ENCODE measurements around the gene PARP8. TPM values are rescaled to one million over a fixed set of nuclear protein-coding genes. Genes with fewer than 3 reads are reported as not detected.

Gene PARP8
- total RNA-seq, 4 donors from 2014 or later: 6.5 to 25.2 (median 12.3) TPM

GRCh38 chr5:50853151-50853550 lies 186.7 kb downstream of the PARP8 start:
- H3K9me3 ChIP-seq: no peaks in the 10 kb centered on the region
- no peak overlapping the region for H3K4me3 ChIP-seq
- WGBS, 2 donors: 46% methylated on average over 4 of the region's 4 CpGs
- H3K36me3 ChIP-seq: no peaks in the 10 kb centered on the region
- TF ChIP-seq CTCF (IDR thresholded peaks at IDR 0.05): no peak
- no peaks in the 10 kb centered on the region for H3K4me1 ChIP-seq
- H3K27ac ChIP-seq: no peak overlapping the region
- H3K27me3 ChIP-seq: no peaks in the 10 kb centered on the region
- intact Hi-C loops (cut with DNase I): no loop called here
- no peak for DNase-seq

GRCh38 chr5:50854082-50854481 lies 187.6 kb downstream of the PARP8 start:
- WGBS, 2 donors: 83 to 88% methylated on average over 8 of the region's 8 CpGs
- H3K9me3 ChIP-seq: no peaks in the 10 kb centered on the region
- no peak overlapping the region for H3K27ac ChIP-seq
- no peak for TF ChIP-seq CTCF (IDR thresholded peaks at IDR 0.05)
- no peak for TF ChIP-seq POLR2A (IDR thresholded peaks at IDR 0.05)
- no peak overlapping the region for H3K4me3 ChIP-seq
- DNase-seq: no peak
- no peaks in the 10 kb centered on the region for H3K27me3 ChIP-seq
- H3K36me3 ChIP-seq: no peaks in the 10 kb centered on the region
- intact Hi-C loops (cut with DNase I): no loop called here
- no peaks in the 10 kb centered on the region for H3K4me1 ChIP-seq

- WGBS, 2 donors: 55 to 71% methylated on average over 1 of the region's 1 CpG
- no peaks in the 10 kb centered on the region for H3K36me3 ChIP-seq
- H3K4me1 ChIP-seq: no peaks in the 10 kb centered on the region
- DNase-seq: no peak
- intact Hi-C loops (cut with DNase I): no loop called here
- no peaks in the 10 kb centered on the region for H3K27me3 ChIP-seq
- H3K4me3 ChIP-seq: no peak overlapping the region
- H3K9me3 ChIP-seq: no peaks in the 10 kb centered on the region
- no peak overlapping the region for H3K27ac ChIP-seq
- TF ChIP-seq CTCF (IDR thresholded peaks at IDR 0.05) (no peak), POLR2A (IDR thresholded peaks at IDR 0.05) (no peak)
Measured at GRCh38 chr5:50855001-50855400, 188.6 kb downstream of the PARP8 start.

- intact Hi-C loops (cut with DNase I): no loop called here
- DNase-seq: no peak
- Histone ChIP-seq H3K4me3 (no peak overlapping the region), H3K4me1 (no peaks in the 10 kb centered on the region), H3K36me3 (no peaks in the 10 kb centered on the region), H3K9me3 (no peaks in the 10 kb centered on the region), H3K27ac (no peak overlapping the region), H3K27me3 (no peaks in the 10 kb centered on the region)
- WGBS, 2 donors: 41 to 49% methylated on average over 3 of the region's 3 CpGs
- no peak for TF ChIP-seq POLR2A (IDR thresholded peaks at IDR 0.05)
- no peak for TF ChIP-seq CTCF (IDR thresholded peaks at IDR 0.05)
Measured at GRCh38 chr5:50856401-50857119, 190.1 kb downstream of the PARP8 start.

GRCh38 chr5:50863534-50864170 lies 197.2 kb downstream of the PARP8 start:
- Histone ChIP-seq H3K4me3 (no peak overlapping the region), H3K9me3 (no peaks in the 10 kb centered on the region), H3K27me3 (peaks cover 0 to 3% (median 0%) of the 10 kb centered on the region in 4 donors), H3K36me3 (no peaks in the 10 kb centered on the region), H3K27ac (no peak overlapping the region), H3K4me1 (no peaks in the 10 kb centered on the region)
- TF ChIP-seq CTCF (IDR thresholded peaks at IDR 0.05) (no peak), POLR2A (IDR thresholded peaks at IDR 0.05) (no peak)
- 70 to 71% methylated on average over 3 of the region's 3 CpGs for WGBS, 2 donors
- DNase-seq: no peak
- intact Hi-C loops (cut with DNase I): no loop called here
